Measurements from ENCODE around the gene PIGN.
"Not testable (repeated sequence)": the region's sequence is repeated elsewhere in the genome, so short reads cannot be mapped to it uniquely, and the experiment has no call there.

PIGN gene

GRCh38 chr18:62060820-62061219 lies 126.0 kb downstream of the PIGN start:
- no peak for DNase-seq (ENCODE audit: low read depth, low spot score)
- H3K9me3 ChIP-seq (ENCODE audit: low read depth, low read length): no peaks in the 10 kb centered on the region
- no peak overlapping the region for H3K9ac ChIP-seq (ENCODE audit: insufficient read length)
- H3K27ac ChIP-seq: no peak overlapping the region
- no peak overlapping the region for H3K4me3 ChIP-seq
- TF ChIP-seq EZH2 (IDR thresholded peaks at IDR 0.05) (no peak), POLR2AphosphoS5 (IDR thresholded peaks at IDR 0.05; ENCODE audit: borderline replicate concordance, low read depth, low read length) (no peak), FOXP2 (optimal IDR thresholded peaks at IDR 0.05; ENCODE audit: control extremely low read depth, extremely low read length, insufficient read depth) (no peak)
- no peaks in the 10 kb centered on the region for H3K36me3 ChIP-seq (ENCODE audit: insufficient read depth, low read length)

- no peaks in the 10 kb centered on the region for H3K9me3 ChIP-seq (ENCODE audit: low read depth, low read length)
- no peak overlapping the region for H3K9ac ChIP-seq (ENCODE audit: insufficient read length)
- no peak for TF ChIP-seq EZH2 (IDR thresholded peaks at IDR 0.05)
- TF ChIP-seq FOXP2 (optimal IDR thresholded peaks at IDR 0.05; ENCODE audit: control extremely low read depth, extremely low read length, insufficient read depth): no peak
- TF ChIP-seq POLR2AphosphoS5 (IDR thresholded peaks at IDR 0.05; ENCODE audit: borderline replicate concordance, low read depth, low read length): no peak
- H3K36me3 ChIP-seq (ENCODE audit: insufficient read depth, low read length): no peaks in the 10 kb centered on the region
- H3K4me3 ChIP-seq: no peak overlapping the region
- DNase-seq (ENCODE audit: low read depth, low spot score): no peak
- H3K27ac ChIP-seq: no peak overlapping the region
Observed at GRCh38 chr18:62054929-62055498, 131.8 kb downstream of the PIGN start.

GRCh38 chr18:62048279-62048678 lies 138.6 kb downstream of the PIGN start:
- Histone ChIP-seq H3K4me3 (no peak overlapping the region), H3K9ac (ENCODE audit: insufficient read length) (no peak overlapping the region), H3K9me3 (ENCODE audit: low read depth, low read length) (no peaks in the 10 kb centered on the region), H3K27ac (no peak overlapping the region), H3K36me3 (ENCODE audit: insufficient read depth, low read length) (no peaks in the 10 kb centered on the region)
- TF ChIP-seq EZH2 (IDR thresholded peaks at IDR 0.05) (no peak), POLR2AphosphoS5 (IDR thresholded peaks at IDR 0.05; ENCODE audit: borderline replicate concordance, low read depth, low read length) (no peak), FOXP2 (optimal IDR thresholded peaks at IDR 0.05; ENCODE audit: control extremely low read depth, extremely low read length, insufficient read depth) (no peak)
- no peak for DNase-seq (ENCODE audit: low read depth, low spot score)

- H3K9ac ChIP-seq (ENCODE audit: insufficient read length): no peak overlapping the region
- H3K27ac ChIP-seq: no peak overlapping the region
- no peak for TF ChIP-seq FOXP2 (optimal IDR thresholded peaks at IDR 0.05; ENCODE audit: control extremely low read depth, extremely low read length, insufficient read depth)
- no peak for TF ChIP-seq POLR2AphosphoS5 (IDR thresholded peaks at IDR 0.05; ENCODE audit: borderline replicate concordance, low read depth, low read length)
- TF ChIP-seq EZH2 (IDR thresholded peaks at IDR 0.05): no peak
- no peak overlapping the region for H3K4me3 ChIP-seq
- H3K9me3 ChIP-seq (ENCODE audit: low read depth, low read length): no peaks in the 10 kb centered on the region
- no peaks in the 10 kb centered on the region for H3K36me3 ChIP-seq (ENCODE audit: insufficient read depth, low read length)
- no peak for DNase-seq (ENCODE audit: low read depth, low spot score)
Observed at GRCh38 chr18:62045316-62045715, 141.5 kb downstream of the PIGN start.

GRCh38 chr18:62044490-62045000 lies 142.3 kb downstream of the PIGN start:
- no peak overlapping the region for H3K27ac ChIP-seq
- no peak overlapping the region for H3K9ac ChIP-seq (ENCODE audit: insufficient read length)
- TF ChIP-seq POLR2AphosphoS5 (IDR thresholded peaks at IDR 0.05; ENCODE audit: borderline replicate concordance, low read depth, low read length): no peak
- no peak for TF ChIP-seq EZH2 (IDR thresholded peaks at IDR 0.05)
- no peak for TF ChIP-seq FOXP2 (optimal IDR thresholded peaks at IDR 0.05; ENCODE audit: control extremely low read depth, extremely low read length, insufficient read depth)
- H3K36me3 ChIP-seq (ENCODE audit: insufficient read depth, low read length): no peaks in the 10 kb centered on the region
- H3K9me3 ChIP-seq (ENCODE audit: low read depth, low read length): no peaks in the 10 kb centered on the region
- no peak for DNase-seq (ENCODE audit: low read depth, low spot score)
- H3K4me3 ChIP-seq: no peak overlapping the region

- DNase-seq (ENCODE audit: low read depth, low spot score): no peak
- H3K9me3 ChIP-seq (ENCODE audit: low read depth, low read length): no peaks in the 10 kb centered on the region
- TF ChIP-seq FOXP2 (optimal IDR thresholded peaks at IDR 0.05; ENCODE audit: control extremely low read depth, extremely low read length, insufficient read depth): no peak
- no peak for TF ChIP-seq POLR2AphosphoS5 (IDR thresholded peaks at IDR 0.05; ENCODE audit: borderline replicate concordance, low read depth, low read length)
- no peak for TF ChIP-seq EZH2 (IDR thresholded peaks at IDR 0.05)
- no peaks in the 10 kb centered on the region for H3K36me3 ChIP-seq (ENCODE audit: insufficient read depth, low read length)
- no peak overlapping the region for H3K4me3 ChIP-seq
- H3K9ac ChIP-seq (ENCODE audit: insufficient read length): no peak overlapping the region
- no peak overlapping the region for H3K27ac ChIP-seq
Observed at GRCh38 chr18:62037989-62038778, 148.7 kb downstream of the PIGN start.

GRCh38 chr18:62037012-62037742 lies 149.7 kb downstream of the PIGN start:
- DNase-seq (ENCODE audit: low read depth, low spot score): no peak
- Histone ChIP-seq H3K9ac (ENCODE audit: insufficient read length) (no peak overlapping the region), H3K9me3 (ENCODE audit: low read depth, low read length) (no peaks in the 10 kb centered on the region), H3K4me3 (no peak overlapping the region), H3K27ac (no peak overlapping the region), H3K36me3 (ENCODE audit: insufficient read depth, low read length) (no peaks in the 10 kb centered on the region)
- TF ChIP-seq EZH2 (IDR thresholded peaks at IDR 0.05) (no peak), FOXP2 (optimal IDR thresholded peaks at IDR 0.05; ENCODE audit: control extremely low read depth, extremely low read length, insufficient read depth) (no peak), POLR2AphosphoS5 (IDR thresholded peaks at IDR 0.05; ENCODE audit: borderline replicate concordance, low read depth, low read length) (no peak)

GRCh38 chr18:62034286-62034685 lies 152.6 kb downstream of the PIGN start:
- H3K9me3 ChIP-seq (ENCODE audit: low read depth, low read length); DNase-seq (ENCODE audit: low read depth, low spot score); H3K36me3 ChIP-seq (ENCODE audit: insufficient read depth, low read length); H3K4me3 ChIP-seq; H3K9ac ChIP-seq (ENCODE audit: insufficient read length); H3K27ac ChIP-seq: not testable (repeated sequence)
